Panc1 (cell line): ENCODE measurements around the gene SPECC1. TPM values are rescaled to one million over a fixed set of nuclear protein-coding genes. Genes with fewer than 3 reads are reported as not detected.

ENCODE experiments used
- ATAC-seq: fragments of 200-7000 bp; cut with Tn5 transposase; 2 replicates; pipeline ENCODE4 v1.9.1; 2020; ENCODE audit warnings: mild to moderate bottlenecking, moderate library complexity
- BruUV-seq: library from RNA; stranded (reverse); fragments of 400-500 nt; replicated peaks from 2 replicates; lab custom pipeline; 2021; lab: Mats Ljungman, UMichigan
- CTCF ChIA-PET: fragments of 300-600 bp; sonication (Branson Sonifier 250); formaldehyde crosslinking; loops from one replicate; lab custom pipeline; 2022; ENCODE audit warnings: antibody characterized with exemption; lab: Charles Lee
- POLR2A ChIA-PET: fragments of 300-600 bp; sonication (Branson Sonifier 250); formaldehyde crosslinking; loops from one replicate; lab custom pipeline; 2022; ENCODE audit warnings: antibody characterized with exemption; lab: Charles Lee
- DNase-seq: peaks from one replicate; pipeline ENCODE4 v3.0.0-alpha.2; 2010; ENCODE audit warnings: low read depth, low spot score
- H3K27ac ChIP-seq: 2 replicates; pipeline ENCODE4 v1.5.1; 2011; ENCODE audit warnings: mild to moderate bottlenecking, low read length, inconsistent platforms
- H3K27me3 ChIP-seq: fragments of 200-500 bp; sonication (Bioruptor generic); 2 replicates; pipeline ENCODE4 v1.6.0; 2014; ENCODE audit warnings: low read length, inconsistent platforms; ENCODE audit not compliant: control insufficient read depth, insufficient read depth
- H3K36me3 ChIP-seq: fragments of 200-500 bp; sonication (Bioruptor generic); 2 replicates; pipeline ENCODE4 v1.5.1; 2014; ENCODE audit warnings: inconsistent platforms, mild to moderate bottlenecking, low read length, moderate library complexity; ENCODE audit not compliant: control insufficient read depth, insufficient read depth
- H3K4me1 ChIP-seq: 2 replicates; pipeline ENCODE4 v1.5.1; 2011; ENCODE audit warnings: inconsistent platforms, mild to moderate bottlenecking, low read length, moderate library complexity; ENCODE audit not compliant: control insufficient read depth, insufficient read depth
- H3K4me3 ChIP-seq, 2 experiments: 2 replicates each; pipeline ENCODE4 v1.5.1; 2011 to 2012; ENCODE audit warnings: low read depth in 2 of 2, low read length in 2 of 2, mild to moderate bottlenecking in 2 of 2, inconsistent platforms in 1 of 2, moderate library complexity in 1 of 2
- H3K9me3 ChIP-seq: fragments of 200-500 bp; sonication (Bioruptor generic); 2 replicates; pipeline ENCODE4 v1.5.1; 2014; ENCODE audit warnings: low read depth, mild to moderate bottlenecking, inconsistent platforms, low read length, moderate library complexity; ENCODE audit not compliant: control insufficient read depth, insufficient read depth
- CTCF ChIP-seq: fragments of 450-650 bp; IDR thresholded peaks from 2 replicates; pipeline ENCODE4 v1.5.1; 2017; ENCODE audit warnings: mild to moderate bottlenecking
- POLR2AphosphoS5 ChIP-seq: IDR thresholded peaks from 2 replicates; pipeline ENCODE4 v1.6.1; 2012; ENCODE audit warnings: mild to moderate bottlenecking, low read depth, low read length, moderate library complexity
- REST ChIP-seq, 2 experiments: IDR thresholded peaks; 2 replicates each; pipeline ENCODE4 v1.6.1; 2011 to 2012; ENCODE audit warnings: low read depth in 2 of 2, control low read depth in 1 of 2, low read length in 1 of 2, mild to moderate bottlenecking in 1 of 2, moderate library complexity in 1 of 2; ENCODE audit not compliant: insufficient read depth in 1 of 2
- SIN3A ChIP-seq: IDR thresholded peaks from 2 replicates; pipeline ENCODE4 v1.6.1; 2012; ENCODE audit warnings: low read depth, mild to moderate bottlenecking, low read length, moderate library complexity, borderline replicate concordance; ENCODE audit not compliant: insufficient read depth
- TCF7L2 ChIP-seq: IDR thresholded peaks from 2 replicates; pipeline ENCODE4 v1.6.1; 2011; ENCODE audit warnings: mild to moderate bottlenecking, low read depth, low read length, inconsistent platforms
- in situ Hi-C: cut with HindIII; loops from 2 replicates; pipeline ENCODE4 v1.10.0; 2016; ENCODE audit warnings: low sequenced_read_pairs, low pct_unique_long_range_greater_than_20kb
- intact Hi-C: fragments of 100-400 bp; cut with micrococcal nuclease; formaldehyde crosslinking; loops from one replicate; pipeline ENCODE4 v1.10.0; 2022; ENCODE audit not compliant: unreplicated experiment
- total RNA-seq: library from RNA; stranded (reverse); gene quantifications from one replicate; pipeline ENCODE4 v1.2.1, GENCODE V29; 2021; ENCODE audit not compliant: unreplicated experiment

Gene SPECC1
- total RNA-seq, 1 experiment from 2014 or later: 80.8 TPM

- ChIA-PET CTCF (no interaction called here), POLR2A (no interaction called here)
- Histone ChIP-seq H3K4me1 (peaks cover 16% of the 10 kb centered on the region), H3K36me3 (no peaks in the 10 kb centered on the region), H3K4me3 (no peak overlapping the region), H3K9me3 (no peaks in the 10 kb centered on the region), H3K27me3 (no peaks in the 10 kb centered on the region), H3K27ac (no peak overlapping the region; the same call in 1 of the 2 replicates)
- ATAC-seq (no peak), DNase-seq (no peak)
- in situ Hi-C loops: no loop called here
- intact Hi-C loops: no loop called here
- TF ChIP-seq CTCF: no peak
- TF ChIP-seq POLR2AphosphoS5: no peak
- TF ChIP-seq SIN3A: no peak
- no peak for TF ChIP-seq TCF7L2
- no peak for TF ChIP-seq REST (IDR thresholded peaks at IDR 0.05; ENCODE audit: insufficient read depth in 1 of 2, low read depth in 2 of 2, low read length in 1 of 2)
- BruUV-seq: no TSS peak
Measured at GRCh38 chr17:20184977-20185619, 175.9 kb downstream of the SPECC1 start.

GRCh38 chr17:20187049-20187448, 177.9 kb downstream of the SPECC1 start:
- Histone ChIP-seq H3K4me1 (peaks cover 25% of the 10 kb centered on the region), H3K27ac (no peak overlapping the region), H3K27me3 (no peaks in the 10 kb centered on the region), H3K9me3 (no peaks in the 10 kb centered on the region), H3K36me3 (no peaks in the 10 kb centered on the region), H3K4me3 (no peak overlapping the region)
- ATAC-seq (no peak), DNase-seq (no peak)
- in situ Hi-C loops (no loop called here), intact Hi-C loops (no loop called here)
- CTCF ChIA-PET: no interaction called here
- BruUV-seq: no TSS peak
- TF ChIP-seq REST (IDR thresholded peaks at IDR 0.05; ENCODE audit: insufficient read depth in 1 of 2, low read depth in 2 of 2, low read length in 1 of 2) (no peak), TCF7L2 (no peak), SIN3A (no peak), CTCF (no peak), POLR2AphosphoS5 (no peak)
- POLR2A ChIA-PET: no interaction called here
